ENCODE measurements around the gene PUM2.
"Not testable (repeated sequence)": the region's sequence is repeated elsewhere in the genome, so short reads cannot be mapped to it uniquely, and the experiment has no call there.

Gene PUM2

DNA sequence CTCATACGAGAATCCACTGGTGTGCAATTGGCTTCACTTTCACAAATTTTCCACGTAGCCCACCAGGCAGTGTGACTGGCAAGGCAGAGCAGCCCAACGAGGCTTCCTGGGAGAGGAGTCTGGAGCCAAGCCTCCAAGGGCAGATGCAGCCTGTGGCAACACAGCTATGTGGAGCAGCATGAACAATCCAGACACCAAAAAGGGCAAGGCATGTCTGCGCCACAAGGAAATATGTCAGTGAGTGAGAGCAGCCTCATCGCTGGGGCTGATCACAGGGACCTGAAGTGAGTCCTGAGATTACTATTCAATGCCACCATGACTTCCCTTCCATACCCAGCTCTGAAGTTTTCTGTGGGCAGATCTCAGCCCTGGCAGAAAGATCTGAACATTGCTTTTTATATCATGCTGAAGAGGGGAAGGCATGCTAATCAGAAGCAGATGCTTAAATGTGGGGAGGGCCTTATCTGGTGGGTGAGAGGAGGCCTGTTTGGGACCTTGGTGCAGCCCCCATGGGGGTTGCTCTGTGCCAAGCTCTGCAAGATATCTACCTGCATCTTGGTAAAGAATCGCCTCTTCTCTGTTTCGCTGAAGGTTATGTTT is 40.0 kb upstream of the PUM2 start:
- Histone ChIP-seq H3K4me3 (no peak overlapping the region), H3K36me3 (no peaks in the 10 kb centered on the region), H4K20me1 (no peaks in the 10 kb centered on the region), H3K9me3 (replicated peaks in 1 of 11) (no peaks in the 10 kb centered on the region), H3K27me3 (no peaks in the 10 kb centered on the region), H3K27ac (no peak overlapping the region), H3K9ac (no peak overlapping the region), H3K4me2 (no peak overlapping the region), H3K4me1 (no peaks in the 10 kb centered on the region)
- TF ChIP-seq Cebpa-rat (IDR thresholded peaks at IDR 0.05): no peak

GRCh38 chr2:20384953-20385352 is 34.3 kb upstream of the PUM2 start:
- Histone ChIP-seq H3K27me3 (no peaks in the 10 kb centered on the region), H4K20me1 (no peaks in the 10 kb centered on the region), H3K27ac (no peak overlapping the region), H3K4me3 (no peak overlapping the region), H3K4me2 (no peak overlapping the region), H3K9me3 (replicated peaks in 1 of 11) (no peaks in the 10 kb centered on the region), H3K4me1 (no peaks in the 10 kb centered on the region), H3K36me3 (no peaks in the 10 kb centered on the region), H3K9ac (no peak overlapping the region)
- no peak for TF ChIP-seq Cebpa-rat (IDR thresholded peaks at IDR 0.05)

DNA sequence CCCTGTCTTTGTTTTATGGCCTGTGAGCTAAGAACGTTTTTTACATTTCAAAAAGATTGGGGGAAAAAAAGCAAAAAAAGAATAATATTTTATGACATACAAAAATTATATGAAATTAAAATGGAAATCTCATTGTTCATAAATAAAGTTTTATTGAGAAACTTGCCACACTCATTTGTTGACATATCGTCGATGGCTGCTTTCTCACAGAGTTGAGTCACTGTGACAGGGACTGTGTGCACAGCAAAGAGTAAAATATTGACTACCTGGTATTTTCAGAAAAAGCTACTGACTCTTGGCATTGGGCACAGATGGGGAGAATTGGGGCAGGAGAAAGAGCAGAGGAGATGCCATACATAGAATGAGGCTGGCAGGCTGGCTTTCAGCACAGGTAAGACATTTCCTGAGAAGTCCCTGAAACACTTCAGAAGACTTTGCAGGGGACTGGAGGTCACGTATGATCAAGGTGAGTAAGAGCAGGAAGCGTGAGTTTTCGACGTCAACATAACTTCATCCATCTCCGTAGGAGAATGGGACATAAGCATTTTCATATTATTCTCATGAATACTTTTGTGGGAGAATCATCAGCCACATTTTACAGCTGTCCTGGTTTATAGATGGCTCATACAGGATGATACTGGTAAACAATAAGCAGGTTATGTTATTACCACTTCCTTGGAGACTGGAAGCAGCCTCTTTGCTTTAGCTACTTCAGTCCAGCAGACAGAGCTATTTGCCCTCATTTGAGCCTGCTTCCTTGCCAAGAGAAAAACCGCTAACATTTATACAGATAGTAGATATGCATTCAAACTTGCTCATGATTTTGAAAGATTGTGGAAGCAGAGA is 32.5 kb upstream of the PUM2 start:
- no peak for TF ChIP-seq Cebpa-rat (IDR thresholded peaks at IDR 0.05)
- Histone ChIP-seq H3K27ac (no peak overlapping the region), H3K9ac (no peak overlapping the region), H3K36me3 (no peaks in the 10 kb centered on the region), H3K27me3 (no peaks in the 10 kb centered on the region), H4K20me1 (no peaks in the 10 kb centered on the region), H3K4me2 (no peak overlapping the region), H3K4me3 (no peak overlapping the region), H3K9me3 (replicated peaks in 1 of 11) (no peaks in the 10 kb centered on the region), H3K4me1 (no peaks in the 10 kb centered on the region)

- no peak overlapping the region for H3K27ac ChIP-seq
- H3K4me2 ChIP-seq: no peak overlapping the region
- no peaks in the 10 kb centered on the region for H3K4me1 ChIP-seq
- no peak for TF ChIP-seq Cebpa-rat (IDR thresholded peaks at IDR 0.05)
- H3K4me3 ChIP-seq: no peak overlapping the region
- no peaks in the 10 kb centered on the region for H3K36me3 ChIP-seq
- no peaks in the 10 kb centered on the region for H3K9me3 ChIP-seq (replicated peaks in 1 of 11)
- H3K27me3 ChIP-seq: no peaks in the 10 kb centered on the region
- H3K9ac ChIP-seq: no peak overlapping the region
- no peaks in the 10 kb centered on the region for H4K20me1 ChIP-seq
These were observed 30.8 kb upstream of the PUM2 start for GRCh38 chr2:20381457-20381856.

DNA sequence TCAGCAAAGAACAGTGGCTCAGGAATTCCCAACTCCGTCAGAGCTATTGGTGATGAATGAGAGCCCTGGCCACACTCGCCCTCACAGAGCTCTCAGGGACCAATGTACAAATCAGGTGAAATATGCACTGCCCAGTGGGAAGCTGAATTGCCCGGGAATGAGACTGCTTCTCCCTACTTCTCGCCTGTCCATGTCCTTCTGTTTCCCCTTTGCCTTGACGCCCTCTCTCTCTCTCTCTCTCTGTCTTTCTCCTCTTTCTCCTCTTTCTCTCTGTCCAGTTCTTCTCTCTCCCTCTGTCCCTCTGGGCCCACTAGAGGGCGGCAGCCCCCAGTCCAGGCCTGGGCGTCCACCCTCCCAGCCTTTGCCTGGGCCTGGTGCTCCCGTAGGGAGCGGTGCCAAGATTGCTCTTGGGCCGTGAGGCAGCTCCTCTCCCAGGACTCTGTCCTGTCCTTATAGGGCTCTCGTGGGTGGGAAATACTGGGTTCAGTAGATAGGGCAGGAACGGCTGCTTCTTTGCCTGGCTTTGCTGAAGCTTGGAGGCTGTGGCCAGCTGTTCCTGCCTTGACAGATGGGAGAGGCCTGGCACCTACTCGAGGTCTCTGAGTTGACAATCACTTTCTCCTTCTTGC is 28.4 kb upstream of the PUM2 start:
- no peak overlapping the region for H3K27ac ChIP-seq
- no peaks in the 10 kb centered on the region for H4K20me1 ChIP-seq

DNA sequence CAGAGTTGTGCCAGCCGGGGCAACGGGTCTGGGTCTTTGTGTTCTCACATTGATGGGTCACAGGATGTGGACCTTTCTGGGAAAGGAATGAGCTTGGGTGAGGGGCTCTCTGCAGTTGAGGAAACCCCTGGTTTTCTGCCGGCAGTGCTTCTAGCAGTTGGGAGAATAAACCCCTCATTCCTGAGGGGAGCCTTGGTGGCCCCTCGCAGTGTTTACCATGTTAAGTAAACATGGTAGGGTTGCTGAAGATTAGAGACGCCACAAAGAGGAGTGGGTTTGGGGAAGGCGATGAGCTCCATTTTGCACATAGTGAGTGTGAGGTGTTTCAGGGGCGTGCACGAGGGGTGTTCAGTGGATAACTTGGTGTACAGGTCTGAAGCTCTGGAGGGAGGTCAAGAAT is 27.7 kb upstream of the PUM2 start:
- Histone ChIP-seq H3K27me3 (no peaks in the 10 kb centered on the region), H3K4me3 (no peak overlapping the region), H3K27ac (no peak overlapping the region), H3K4me2 (no peak overlapping the region), H3K9ac (no peak overlapping the region), H3K9me3 (replicated peaks in 1 of 11) (no peaks in the 10 kb centered on the region), H3K4me1 (no peaks in the 10 kb centered on the region), H3K36me3 (no peaks in the 10 kb centered on the region), H4K20me1 (no peaks in the 10 kb centered on the region)
- TF ChIP-seq Cebpa-rat (IDR thresholded peaks at IDR 0.05): no peak

More for the DNA sequence above, 28.4 kb upstream of the PUM2 start:
- Histone ChIP-seq H3K4me1 (no peaks in the 10 kb centered on the region), H3K36me3 (no peaks in the 10 kb centered on the region), H3K4me3 (no peak overlapping the region), H3K4me2 (no peak overlapping the region), H3K9me3 (replicated peaks in 1 of 11) (no peaks in the 10 kb centered on the region), H3K27me3 (no peaks in the 10 kb centered on the region), H3K9ac (no peak overlapping the region)
- no peak for TF ChIP-seq Cebpa-rat (IDR thresholded peaks at IDR 0.05)

- H3K4me2 ChIP-seq: no peak overlapping the region
- no peaks in the 10 kb centered on the region for H3K9me3 ChIP-seq (replicated peaks in 1 of 11)
- no peak overlapping the region for H3K9ac ChIP-seq
- H4K20me1 ChIP-seq: no peaks in the 10 kb centered on the region
- H3K4me3 ChIP-seq: no peak overlapping the region
- H3K36me3 ChIP-seq: no peaks in the 10 kb centered on the region
- H3K4me1 ChIP-seq: no peaks in the 10 kb centered on the region
- H3K27ac ChIP-seq: no peak overlapping the region
- H3K27me3 ChIP-seq: no peaks in the 10 kb centered on the region
- no peak for TF ChIP-seq Cebpa-rat (IDR thresholded peaks at IDR 0.05)
These were observed 27.1 kb upstream of the PUM2 start for GRCh38 chr2:20377741-20378140.

- H3K4me2 ChIP-seq; H3K36me3 ChIP-seq; H3K27me3 ChIP-seq; H3K9me3 ChIP-seq (replicated peaks in 1 of 11); H3K4me3 ChIP-seq; H4K20me1 ChIP-seq; H3K9ac ChIP-seq; H3K4me1 ChIP-seq; H3K27ac ChIP-seq: not testable (repeated sequence)
These were observed 24.3 kb upstream of the PUM2 start for GRCh38 chr2:20374982-20375381.

GRCh38 chr2:20372896-20373640 is 22.4 kb upstream of the PUM2 start:
- Histone ChIP-seq H3K27me3 (no peaks in the 10 kb centered on the region), H3K9ac (no peak overlapping the region), H3K4me1 (no peaks in the 10 kb centered on the region), H3K4me3 (no peak overlapping the region), H3K4me2 (no peak overlapping the region), H3K9me3 (replicated peaks in 1 of 11) (peaks cover 5 to 15% (median 10%) of the 10 kb centered on the region in 11 experiments), H3K36me3 (no peaks in the 10 kb centered on the region), H4K20me1 (no peaks in the 10 kb centered on the region), H3K27ac (no peak overlapping the region)
- TF ChIP-seq Cebpa-rat (IDR thresholded peaks at IDR 0.05): no peak

All from BLaER1 treated with 17β-estradiol and CSF1 and Interleukin-3, amounts not matched to agents 10 nM and 100 nM (cell line).